NK-92 (cell line): ENCODE data around the gene MAPKBP1.

Experiments
- DNase-seq: peaks from one replicate; lab custom pipeline; 2025; ENCODE audit not compliant: unreplicated experiment; lab: John Stamatoyannopoulos, UW

MAPKBP1 gene

DNA sequence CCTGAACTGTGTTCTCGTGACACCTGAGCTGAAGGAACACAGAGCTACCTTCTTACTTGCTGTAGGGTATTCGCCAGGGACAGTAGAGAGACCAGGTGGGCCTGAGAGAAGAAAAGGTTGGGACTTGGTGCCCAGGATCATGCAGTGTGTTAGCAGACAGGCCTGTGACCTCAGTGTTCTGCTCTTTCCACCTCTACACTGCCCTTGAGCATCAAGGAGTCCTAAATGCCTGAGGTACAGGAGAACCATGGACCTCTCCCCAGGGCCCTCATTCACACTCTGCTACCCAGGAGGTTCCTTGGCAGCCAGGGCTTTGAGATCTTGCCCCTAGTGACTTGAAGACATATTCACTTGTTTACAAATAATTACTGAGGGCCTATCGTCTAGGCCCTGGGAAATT, 31.4 kb downstream of the MAPKBP1 start:
- DNase-seq: no peak

DNA sequence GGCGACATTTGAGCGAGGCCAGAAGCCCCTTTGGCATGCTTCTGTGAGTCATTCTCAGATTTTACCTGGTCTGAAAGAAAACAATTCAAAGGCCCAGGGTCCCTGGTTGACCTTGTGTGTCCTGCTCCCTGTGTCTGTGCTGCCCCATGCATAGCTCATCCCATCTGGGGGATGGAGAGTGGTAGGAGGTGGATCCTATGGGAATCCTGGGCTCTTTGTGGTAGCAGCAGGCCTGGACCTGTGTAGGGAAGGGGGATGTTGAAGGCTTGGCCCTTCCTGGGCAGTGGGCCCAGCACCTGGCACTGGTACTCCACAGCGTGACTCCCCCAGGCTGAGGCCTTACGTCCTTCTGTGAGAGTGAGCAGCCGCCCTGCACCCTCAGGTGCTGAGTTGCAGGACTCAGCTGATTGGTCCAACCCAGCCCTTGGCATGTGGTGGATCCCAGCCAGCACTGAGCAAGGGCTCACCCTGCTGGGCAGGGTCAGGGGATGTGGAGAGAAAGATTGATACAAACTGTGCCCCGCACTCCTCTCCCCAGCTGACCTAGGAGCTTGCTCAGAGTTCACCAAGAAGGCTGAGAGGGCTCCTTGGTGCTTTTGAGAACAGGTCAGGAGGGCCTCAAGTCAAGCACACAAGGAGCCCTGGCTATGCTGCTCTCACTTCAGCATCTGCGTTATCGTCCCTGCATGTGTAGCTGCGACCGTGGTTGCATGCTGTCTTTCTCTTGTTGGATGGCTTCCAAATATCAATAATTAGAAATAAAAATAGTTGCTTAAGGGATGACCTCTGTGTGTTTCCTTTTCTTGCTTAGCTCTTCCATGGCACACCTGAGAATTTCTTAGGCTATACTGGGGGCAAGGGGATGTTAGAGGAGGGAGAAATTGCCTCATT, 32.3 kb downstream of the MAPKBP1 start:
- DNase-seq: no peak

DNA sequence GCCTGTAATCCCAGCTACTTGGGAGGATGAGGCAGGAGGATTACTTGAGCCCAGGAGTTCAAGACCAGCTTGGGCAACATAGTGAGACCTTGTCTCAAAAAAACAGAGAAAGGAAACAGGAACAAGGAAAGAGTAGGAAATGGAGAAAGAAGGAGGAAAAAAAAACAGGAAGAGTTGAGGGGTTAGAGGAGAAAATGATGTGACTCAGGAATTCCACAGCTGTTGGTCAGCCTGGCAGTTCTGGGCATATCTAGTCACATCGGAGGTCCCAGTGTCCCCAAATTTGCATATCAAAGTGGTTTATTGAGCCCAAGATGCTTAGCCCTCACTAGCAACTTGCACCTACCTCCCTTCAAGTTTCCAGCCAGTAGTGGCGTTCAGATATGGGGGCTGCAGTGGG, 34.8 kb downstream of the MAPKBP1 start:
- no peak for DNase-seq

DNA sequence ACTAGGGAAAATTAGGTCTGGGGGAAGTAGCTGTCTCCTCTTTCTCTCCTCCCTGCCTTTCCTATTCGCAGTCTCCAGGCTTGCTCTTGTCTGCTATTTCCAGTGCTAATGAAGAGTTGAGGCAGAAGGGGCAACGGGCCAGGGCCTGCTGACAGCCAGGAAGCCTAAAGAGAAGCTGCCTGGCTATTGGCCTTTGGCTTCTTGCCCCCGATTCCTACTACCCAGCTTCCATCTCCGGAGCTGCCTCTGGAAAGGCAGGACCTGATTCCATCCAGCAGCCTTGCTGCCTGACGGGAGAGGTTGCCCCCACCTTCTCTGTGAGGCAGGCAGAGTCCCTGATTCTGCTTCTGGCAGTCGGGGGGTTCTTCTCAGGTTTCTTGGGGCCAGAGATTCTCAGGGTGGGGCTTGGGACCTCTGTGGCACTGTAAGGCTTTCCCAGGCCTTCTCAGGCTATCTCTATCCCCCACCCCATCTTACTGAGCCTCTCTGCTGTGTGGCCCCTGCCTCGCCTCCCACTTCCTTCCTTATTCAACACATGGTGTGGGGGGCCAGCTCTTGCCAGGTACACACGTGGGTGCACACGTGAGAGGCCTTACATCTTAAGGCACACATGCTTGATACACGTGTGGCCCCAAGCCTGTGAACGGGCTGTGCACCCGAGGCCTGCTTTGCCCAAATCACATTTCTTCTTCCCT, 35.4 kb downstream of the MAPKBP1 start:
- no peak for DNase-seq

DNA sequence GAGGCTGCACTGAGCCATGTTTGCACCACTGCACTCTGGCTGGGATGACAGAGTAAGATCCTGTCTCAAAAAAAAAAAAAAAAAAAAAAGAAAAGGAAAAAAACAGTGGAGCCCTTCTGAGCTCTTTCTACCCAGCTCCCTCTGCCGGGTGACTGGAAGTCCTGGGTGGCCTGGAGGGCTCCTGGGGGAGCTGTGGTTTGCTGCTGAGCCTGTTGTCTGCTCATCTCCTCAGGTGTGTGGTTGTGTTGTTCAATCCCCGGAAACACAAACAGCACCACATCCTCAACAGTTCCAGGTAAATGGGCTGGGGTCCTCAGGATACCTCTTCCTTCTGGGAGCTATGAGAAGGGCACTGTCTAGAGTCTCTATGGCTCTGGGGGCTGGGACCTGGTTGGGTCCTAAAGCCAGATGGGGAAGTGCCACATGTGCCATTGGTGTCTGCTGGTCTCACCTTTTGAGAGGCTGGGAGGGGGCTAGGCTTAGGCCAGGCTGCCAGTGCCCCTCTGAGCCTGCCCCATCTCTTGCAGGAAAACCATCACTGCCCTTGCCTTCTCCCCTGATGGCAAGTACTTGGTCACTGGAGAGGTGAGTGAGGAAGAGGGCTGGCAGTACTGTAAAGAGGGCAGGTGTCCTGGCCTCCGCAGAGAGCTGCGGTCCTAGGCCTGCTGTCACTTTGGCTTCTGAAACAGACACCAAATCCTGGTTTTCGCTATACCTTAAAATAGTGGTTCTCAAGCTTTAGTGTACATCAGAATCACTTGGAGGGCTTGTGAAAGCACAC, 36.6 kb downstream of the MAPKBP1 start:
- no peak for DNase-seq

DNA sequence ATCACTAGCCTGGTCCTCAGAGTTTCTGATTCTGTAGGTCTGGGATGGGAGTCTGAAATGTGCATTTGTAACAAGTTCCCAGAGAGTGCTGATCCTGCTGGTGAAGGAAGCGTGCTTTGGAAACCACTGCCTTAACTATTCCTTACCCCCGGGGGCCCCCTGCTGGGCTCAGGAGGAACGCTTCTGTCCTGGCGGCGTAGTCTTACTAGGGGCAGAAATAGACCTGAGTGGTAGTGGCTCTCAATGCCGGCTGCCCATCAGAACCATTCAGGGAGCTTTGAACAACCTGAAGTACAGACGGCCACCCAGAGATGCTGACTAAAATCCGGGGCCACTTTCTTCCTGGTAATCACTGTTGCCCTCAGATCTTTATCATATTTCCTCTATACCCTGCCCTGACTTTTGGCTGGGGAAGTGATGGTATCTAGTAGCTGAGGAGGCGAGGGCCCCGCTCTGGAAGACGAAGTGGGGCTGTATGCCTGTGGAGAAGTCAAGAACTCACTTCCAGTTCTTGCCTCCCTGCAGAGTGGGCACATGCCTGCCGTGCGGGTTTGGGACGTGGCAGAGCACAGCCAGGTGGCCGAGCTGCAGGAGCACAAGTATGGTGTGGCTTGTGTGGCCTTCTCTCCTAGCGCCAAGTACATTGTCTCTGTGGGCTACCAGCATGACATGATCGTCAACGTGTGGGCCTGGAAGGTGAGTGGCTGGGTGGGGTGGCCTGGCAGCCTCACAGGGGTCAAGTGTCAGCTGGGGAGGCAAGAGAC, 37.3 kb downstream of the MAPKBP1 start:
- DNase-seq: no peak

DNA sequence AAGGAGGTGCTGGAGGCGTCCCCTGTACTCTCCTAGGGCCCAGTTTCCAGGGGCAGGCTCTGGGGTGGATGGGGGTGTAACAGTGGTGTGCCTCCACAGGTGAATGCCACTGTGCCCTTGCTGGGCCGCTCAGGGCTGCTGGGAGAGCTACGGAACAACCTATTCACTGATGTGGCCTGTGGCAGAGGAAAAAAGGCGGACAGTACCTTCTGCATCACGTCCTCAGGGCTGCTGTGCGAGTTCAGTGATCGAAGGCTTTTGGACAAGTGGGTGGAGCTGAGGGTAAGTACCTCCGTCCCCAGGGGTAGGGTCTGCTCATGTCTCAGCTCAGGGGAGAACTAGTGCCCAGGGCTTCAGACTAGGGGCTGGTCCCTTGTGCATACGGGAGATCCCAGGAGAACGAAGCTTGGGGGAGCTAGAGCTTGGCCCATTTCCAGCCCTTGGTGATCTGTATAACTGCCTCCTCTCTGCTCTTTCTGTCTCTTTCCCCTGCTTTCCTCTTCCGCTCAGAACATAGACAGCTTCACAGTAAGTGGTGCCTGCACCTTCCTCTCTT, 38.6 kb downstream of the MAPKBP1 start:
- no peak for DNase-seq

DNA sequence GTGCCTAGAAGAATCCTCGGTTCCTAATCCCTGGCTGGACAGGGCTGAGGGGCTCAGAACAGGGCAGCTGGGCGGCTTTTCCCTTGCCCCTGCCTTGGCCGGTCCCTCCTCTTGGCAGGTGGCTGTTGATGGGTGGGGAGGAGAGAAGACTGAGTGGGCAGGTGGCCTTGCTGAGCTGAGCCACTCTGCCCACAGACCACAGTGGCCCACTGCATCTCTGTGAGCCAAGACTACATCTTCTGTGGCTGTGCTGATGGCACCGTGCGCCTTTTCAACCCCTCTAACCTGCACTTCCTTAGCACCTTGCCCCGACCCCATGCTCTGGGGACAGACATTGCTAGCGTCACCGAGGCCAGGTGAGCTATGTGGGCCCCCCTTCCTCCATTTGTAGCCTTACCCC, 39.1 kb downstream of the MAPKBP1 start:
- DNase-seq: no peak

DNA sequence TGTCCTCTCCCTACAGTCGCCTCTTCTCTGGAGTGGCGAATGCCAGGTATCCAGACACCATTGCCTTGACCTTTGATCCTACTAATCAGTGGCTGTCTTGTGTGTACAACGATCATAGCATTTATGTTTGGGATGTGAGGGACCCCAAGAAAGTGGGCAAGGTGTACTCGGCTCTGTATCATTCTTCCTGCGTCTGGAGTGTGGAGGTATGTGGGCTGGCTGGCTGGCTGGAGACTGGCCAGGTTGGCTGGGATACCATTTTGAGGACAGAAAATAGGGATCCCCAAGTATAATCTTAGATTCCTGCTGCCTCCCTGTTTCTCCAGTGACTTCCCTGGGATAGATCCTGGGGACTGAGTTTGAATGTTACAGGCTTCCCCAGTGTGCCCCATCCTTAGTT, 40.2 kb downstream of the MAPKBP1 start:
- no peak for DNase-seq

DNA sequence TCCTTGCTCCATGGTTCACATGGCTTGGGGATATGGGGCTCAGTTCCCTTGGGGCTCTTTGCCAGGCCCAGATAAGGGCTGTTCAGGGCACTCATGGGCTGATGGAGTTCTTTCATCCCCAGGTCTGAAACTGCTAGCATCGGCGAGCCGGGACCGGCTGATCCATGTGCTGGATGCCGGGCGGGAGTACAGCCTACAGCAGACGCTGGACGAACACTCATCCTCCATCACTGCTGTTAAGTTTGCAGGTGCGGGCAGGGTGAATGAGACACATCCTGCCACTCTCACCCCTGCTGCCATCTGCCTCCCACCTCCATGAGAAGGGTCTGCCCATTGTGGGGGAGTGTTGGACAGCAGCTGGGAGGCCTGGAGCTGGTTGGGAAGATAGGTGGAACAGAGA, 42.5 kb downstream of the MAPKBP1 start:
- DNase-seq: no peak

DNA sequence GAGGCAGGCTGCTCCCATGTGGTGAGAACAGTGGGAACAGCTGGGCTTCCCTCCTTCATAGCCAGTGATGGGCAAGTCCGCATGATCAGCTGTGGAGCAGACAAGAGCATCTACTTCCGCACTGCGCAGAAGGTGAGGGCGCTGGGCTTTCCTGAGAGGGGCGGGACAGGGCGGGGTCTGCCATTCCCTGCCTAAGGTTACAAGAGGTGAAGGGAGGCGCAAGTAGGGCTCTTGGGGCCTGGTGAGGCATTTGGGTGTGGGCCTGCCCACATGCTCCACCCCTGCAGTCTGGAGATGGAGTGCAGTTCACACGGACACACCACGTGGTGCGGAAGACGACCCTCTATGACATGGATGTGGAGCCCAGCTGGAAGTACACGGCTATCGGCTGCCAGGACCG, 43.0 kb downstream of the MAPKBP1 start:
- no peak for DNase-seq

DNA sequence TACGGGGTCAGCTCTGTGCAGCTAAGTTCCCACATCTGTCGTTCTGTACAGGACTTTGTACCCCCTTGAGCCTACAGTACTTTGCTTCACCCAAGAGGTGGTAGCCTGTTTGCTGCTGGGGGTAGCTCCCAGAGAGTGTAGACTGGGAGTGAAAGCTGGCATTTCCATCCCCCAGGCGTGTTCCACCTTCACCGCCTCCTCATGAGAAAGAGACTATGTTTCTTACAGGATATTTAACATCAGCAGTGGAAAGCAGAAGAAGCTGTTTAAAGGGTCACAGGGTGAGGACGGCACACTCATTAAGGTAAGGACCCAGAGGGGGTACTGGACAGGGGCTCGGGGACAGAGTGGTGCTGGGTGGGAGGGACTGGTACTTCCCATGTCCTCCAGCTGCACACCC, 43.5 kb downstream of the MAPKBP1 start:
- no peak for DNase-seq

DNA sequence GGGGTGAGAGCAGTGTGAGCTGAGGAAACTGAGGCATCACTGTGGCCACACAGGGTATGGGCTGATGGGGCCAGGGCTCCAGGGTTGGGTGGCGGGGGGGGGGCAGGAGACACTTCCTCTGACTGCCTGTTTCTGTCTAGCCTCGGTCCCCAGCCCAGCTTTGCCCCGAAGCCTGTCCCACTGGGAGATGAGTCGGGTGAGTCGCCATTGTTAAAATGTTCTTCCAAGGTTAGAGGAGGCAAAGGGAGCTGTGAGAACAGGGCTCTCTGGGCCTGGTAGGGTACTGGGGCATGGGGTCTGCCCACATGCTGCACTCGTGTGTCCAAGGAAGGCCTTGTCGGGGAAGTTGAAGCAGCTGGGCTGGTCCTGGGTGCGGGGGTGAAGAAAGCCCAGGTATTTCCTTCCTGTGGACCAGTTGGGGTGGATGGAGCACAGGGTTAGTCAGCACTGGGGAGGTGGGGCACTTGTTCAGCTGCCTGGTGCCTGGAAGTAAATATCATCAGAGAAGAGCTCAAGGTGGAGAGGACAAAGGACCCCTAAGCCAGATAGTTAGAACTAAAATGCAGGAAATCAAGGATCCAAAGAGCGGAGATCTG, 45.3 kb downstream of the MAPKBP1 start:
- DNase-seq: no peak

DNA sequence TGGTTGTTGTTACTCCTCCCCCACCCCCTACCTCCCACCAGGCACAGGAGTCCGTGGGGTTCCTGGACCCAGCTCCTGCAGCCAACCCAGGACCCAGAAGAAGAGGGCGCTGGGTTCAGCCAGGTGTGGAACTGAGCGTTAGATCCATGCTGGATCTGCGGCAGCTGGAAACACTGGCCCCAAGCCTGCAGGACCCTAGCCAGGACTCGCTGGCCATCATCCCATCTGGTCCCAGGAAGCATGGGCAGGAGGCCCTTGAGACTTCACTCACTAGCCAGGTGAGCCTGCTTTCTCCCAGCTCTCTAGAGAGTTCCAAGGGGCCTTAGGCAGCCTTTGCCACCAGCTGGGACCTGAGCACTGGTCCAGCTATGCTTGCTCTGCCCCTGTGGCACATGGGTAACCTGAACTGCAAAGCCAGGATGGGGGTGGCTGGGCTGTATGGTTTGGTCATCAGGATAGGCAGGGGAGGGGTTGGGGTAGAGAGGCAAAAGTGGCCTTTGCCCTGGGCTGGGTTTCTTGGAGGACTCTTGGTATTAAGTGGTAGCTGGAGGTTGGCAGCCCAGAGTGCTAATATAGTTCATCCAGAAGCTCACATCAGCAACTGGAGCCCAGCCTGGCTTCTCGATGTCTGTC, 46.6 kb downstream of the MAPKBP1 start:
- no peak for DNase-seq

DNA sequence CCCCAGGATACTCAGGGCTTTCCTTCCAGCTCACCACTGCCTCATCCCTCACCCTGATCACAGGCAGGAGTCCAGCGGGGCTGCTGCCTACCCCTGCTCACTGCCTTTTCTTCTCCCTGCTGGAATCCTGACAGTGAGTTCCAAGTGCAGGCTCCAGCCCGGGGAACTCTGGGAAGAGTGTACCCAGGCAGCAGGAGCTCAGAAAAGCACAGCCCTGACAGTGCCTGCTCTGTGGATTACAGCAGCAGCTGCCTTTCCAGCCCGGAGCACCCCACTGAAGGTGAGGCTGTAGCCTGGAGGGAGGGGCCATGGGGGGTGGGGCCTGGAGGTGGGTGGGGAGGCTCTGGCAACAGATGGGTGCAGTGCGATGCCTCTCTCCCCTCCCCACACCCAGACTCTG, 47.5 kb downstream of the MAPKBP1 start:
- DNase-seq: no peak

DNA sequence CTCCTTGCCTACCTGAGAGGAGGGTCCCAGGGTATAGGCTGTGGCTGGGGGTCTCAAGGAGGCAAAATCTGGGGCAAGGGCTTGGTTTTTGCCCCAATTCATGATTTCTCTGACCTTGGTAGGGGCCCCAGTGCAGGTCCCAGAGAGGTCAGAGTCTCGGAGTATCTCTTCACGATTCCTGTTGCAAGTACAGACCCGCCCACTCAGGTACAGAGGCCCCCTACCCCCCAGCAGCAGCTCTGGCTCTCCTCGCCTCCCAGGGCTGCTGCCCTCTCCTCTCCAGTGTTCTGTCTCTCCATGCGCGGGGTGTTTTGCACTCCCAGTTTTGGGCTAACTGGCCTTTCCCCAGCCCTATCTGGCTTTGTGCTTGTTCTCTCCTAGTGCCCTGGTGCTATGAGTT, 48.2 kb downstream of the MAPKBP1 start:
- no peak for DNase-seq

DNA sequence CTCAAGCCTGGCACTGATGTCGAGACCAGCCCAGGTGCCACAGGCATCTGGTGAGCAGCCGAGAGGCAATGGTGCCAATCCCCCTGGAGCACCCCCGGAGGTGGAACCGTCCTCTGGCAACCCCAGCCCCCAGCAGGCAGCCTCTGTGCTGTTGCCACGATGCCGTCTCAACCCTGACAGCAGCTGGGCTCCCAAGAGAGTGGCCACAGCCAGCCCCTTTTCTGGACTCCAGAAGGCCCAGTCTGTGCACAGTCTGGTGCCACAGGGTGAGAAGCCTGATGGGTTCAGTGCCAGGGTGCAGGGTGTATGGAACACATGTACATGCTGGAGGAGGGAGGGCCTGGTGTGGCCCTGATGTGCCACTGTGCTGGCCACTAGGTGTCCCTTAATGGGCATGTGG, 48.7 kb downstream of the MAPKBP1 start:
- DNase-seq: no peak

DNA sequence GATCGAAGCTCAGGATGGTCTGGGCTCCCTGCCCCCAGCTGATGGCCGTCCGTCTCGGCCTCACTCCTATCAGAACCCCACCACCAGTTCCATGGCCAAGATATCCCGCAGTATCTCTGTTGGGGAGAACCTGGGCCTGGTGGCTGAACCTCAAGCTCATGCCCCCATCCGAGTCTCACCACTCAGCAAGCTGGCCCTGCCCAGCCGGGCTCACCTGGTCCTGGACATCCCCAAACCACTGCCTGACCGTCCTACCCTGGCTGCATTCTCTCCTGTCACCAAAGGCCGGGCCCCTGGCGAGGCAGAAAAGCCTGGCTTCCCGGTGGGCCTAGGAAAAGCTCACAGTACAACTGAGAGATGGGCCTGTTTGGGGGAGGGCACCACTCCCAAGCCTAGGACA, 49.2 kb downstream of the MAPKBP1 start:
- DNase-seq: no peak

DNA sequence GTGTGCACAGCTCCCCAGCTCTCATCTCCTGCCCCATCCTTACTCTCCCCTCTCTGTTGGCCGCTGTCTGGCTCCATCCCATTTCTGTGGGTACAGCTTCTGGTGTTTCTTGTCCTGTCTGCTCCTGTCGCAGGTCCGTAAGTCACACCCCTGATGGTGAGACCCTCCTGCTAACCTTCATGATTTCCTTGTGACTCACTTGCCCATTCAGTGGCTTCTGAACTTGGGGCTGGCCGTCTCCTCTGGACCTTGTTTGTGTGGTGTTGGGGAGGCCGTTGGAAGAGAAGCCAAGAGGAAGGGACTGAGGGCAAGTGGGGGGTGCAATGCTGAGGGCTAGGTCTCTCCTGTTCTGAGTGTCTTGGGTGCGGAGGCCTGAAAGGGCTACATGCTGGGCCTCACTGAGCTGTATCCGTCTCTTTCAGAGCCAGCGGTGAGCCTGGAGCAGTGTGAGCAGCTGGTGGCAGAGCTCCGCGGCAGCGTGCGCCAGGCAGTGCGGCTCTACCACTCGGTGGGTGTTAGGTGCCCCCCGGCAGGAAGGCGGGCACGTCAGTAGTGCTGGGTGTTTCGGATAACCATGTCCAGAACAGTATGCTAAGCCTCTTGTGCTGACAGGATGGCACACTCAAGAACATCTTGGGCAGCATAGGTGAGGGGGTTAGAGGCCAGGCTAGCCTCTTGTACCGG, 49.9 kb downstream of the MAPKBP1 start:
- no peak for DNase-seq
